ENCODE measurements around the gene AK5. TPM values are rescaled to one million over a fixed set of nuclear protein-coding genes. Genes with fewer than 3 reads are reported as not detected.

AK5 gene
- total and polyA plus RNA-seq, 3 donors from 2014 or later: 28.0 to 40.4 (median 28.7) TPM

DNA sequence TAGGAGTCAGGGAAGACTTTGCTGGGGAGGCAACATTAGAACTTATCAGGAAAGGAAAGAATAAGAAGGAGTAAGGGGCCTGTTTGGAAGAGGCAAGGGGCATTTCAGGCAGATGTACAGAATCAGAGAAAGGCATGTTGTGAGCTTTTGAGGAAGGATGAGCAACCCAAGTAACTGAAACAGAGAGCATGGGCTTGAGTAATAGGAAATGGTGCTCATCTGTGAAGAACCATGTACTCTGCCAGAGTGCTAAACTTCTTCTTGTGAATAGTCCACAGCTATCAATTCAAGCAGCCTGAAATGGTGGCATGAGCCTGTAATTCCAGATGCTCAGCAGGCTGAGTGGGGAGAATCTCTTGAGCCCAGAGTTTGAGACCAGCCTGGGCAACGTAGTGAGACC lies 43.4 kb upstream of the AK5 start:
- no peak overlapping the region for H3K27ac ChIP-seq
- H3K27me3 ChIP-seq: no peaks in the 10 kb centered on the region
- no peaks in the 10 kb centered on the region for H3K36me3 ChIP-seq (ENCODE audit: low read depth, missing control alignments)
- no peak overlapping the region for H3K4me3 ChIP-seq
- no peak for DNase-seq
- H3K9me3 ChIP-seq: no peaks in the 10 kb centered on the region
- 92 to 96% methylated on average over 1 of the region's 1 CpG for WGBS, 2 donors
- intact Hi-C loops (cut with DNase I; ENCODE audit: low total_unique reads): no loop called here
- no peaks in the 10 kb centered on the region for H3K4me1 ChIP-seq
- TF ChIP-seq POLR2A (IDR thresholded peaks at IDR 0.05): no peak
- TF ChIP-seq, protein P1, sequence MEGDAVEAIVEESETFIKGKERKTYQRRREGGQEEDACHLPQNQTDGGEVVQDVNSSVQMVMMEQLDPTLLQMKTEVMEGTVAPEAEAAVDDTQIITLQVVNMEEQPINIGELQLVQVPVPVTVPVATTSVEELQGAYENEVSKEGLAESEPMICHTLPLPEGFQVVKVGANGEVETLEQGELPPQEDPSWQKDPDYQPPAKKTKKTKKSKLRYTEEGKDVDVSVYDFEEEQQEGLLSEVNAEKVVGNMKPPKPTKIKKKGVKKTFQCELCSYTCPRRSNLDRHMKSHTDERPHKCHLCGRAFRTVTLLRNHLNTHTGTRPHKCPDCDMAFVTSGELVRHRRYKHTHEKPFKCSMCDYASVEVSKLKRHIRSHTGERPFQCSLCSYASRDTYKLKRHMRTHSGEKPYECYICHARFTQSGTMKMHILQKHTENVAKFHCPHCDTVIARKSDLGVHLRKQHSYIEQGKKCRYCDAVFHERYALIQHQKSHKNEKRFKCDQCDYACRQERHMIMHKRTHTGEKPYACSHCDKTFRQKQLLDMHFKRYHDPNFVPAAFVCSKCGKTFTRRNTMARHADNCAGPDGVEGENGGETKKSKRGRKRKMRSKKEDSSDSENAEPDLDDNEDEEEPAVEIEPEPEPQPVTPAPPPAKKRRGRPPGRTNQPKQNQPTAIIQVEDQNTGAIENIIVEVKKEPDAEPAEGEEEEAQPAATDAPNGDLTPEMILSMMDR (IDR thresholded peaks at IDR 0.05): no peak

- Histone ChIP-seq H3K27me3 (no peaks in the 10 kb centered on the region), H3K9me3 (no peaks in the 10 kb centered on the region), H3K36me3 (ENCODE audit: low read depth, missing control alignments) (no peaks in the 10 kb centered on the region), H3K4me3 (no peak overlapping the region), H3K4me1 (no peaks in the 10 kb centered on the region), H3K27ac (no peak overlapping the region)
- WGBS, 2 donors: 61 to 75% methylated on average over 3 of the region's 3 CpGs
- TF ChIP-seq POLR2A (IDR thresholded peaks at IDR 0.05): no peak
- TF ChIP-seq, protein P1 (IDR thresholded peaks at IDR 0.05): no peak
- DNase-seq: no peak
- intact Hi-C loops (cut with DNase I; ENCODE audit: low total_unique reads): no loop called here
Observed at GRCh38 chr1:77239311-77239710, 42.5 kb upstream of the AK5 start.

DNA sequence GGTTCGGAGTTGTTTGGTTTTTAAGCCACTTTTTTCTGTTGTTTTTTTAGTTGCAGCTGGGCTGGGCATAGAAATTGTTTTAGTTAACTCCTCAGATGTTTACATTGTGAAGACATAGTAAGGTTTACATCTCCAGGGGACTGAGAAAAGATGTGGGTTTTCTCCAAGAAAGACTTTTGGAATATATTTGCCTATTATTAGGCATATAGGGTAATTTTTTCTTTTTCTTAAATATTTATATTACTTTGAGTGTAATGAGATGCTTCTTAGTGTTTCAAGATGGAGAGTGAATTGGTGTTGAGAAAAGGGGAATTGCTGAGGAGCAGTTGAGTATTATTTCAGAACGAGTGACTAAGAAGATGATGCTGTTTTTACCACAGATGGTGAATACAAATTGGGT lies 36.0 kb upstream of the AK5 start:
- Histone ChIP-seq H3K4me1 (no peaks in the 10 kb centered on the region), H3K27ac (no peak overlapping the region), H3K27me3 (no peaks in the 10 kb centered on the region), H3K9me3 (no peaks in the 10 kb centered on the region), H3K36me3 (ENCODE audit: low read depth, missing control alignments) (no peaks in the 10 kb centered on the region), H3K4me3 (no peak overlapping the region)
- WGBS, 2 donors: 89 to 90% methylated on average over 2 of the region's 2 CpGs
- TF ChIP-seq, protein P1 (IDR thresholded peaks at IDR 0.05): no peak
- no peak for TF ChIP-seq POLR2A (IDR thresholded peaks at IDR 0.05)
- no peak for DNase-seq
- intact Hi-C loops (cut with DNase I; ENCODE audit: low total_unique reads): no loop called here

- WGBS, 2 donors: 92 to 96% methylated on average over 1 of the region's 1 CpG
- no peak overlapping the region for H3K4me3 ChIP-seq
- no peaks in the 10 kb centered on the region for H3K27me3 ChIP-seq
- DNase-seq: no peak
- H3K36me3 ChIP-seq (ENCODE audit: low read depth, missing control alignments): no peaks in the 10 kb centered on the region
- no peak overlapping the region for H3K27ac ChIP-seq
- H3K9me3 ChIP-seq: no peaks in the 10 kb centered on the region
- intact Hi-C loops (cut with DNase I; ENCODE audit: low total_unique reads): no loop called here
- no peaks in the 10 kb centered on the region for H3K4me1 ChIP-seq
- TF ChIP-seq POLR2A (IDR thresholded peaks at IDR 0.05): no peak
- TF ChIP-seq, protein P1 (IDR thresholded peaks at IDR 0.05): no peak
Observed at GRCh38 chr1:77250126-77250525, 31.7 kb upstream of the AK5 start.

GRCh38 chr1:77253211-77253610 lies 28.6 kb upstream of the AK5 start:
- H3K4me1 ChIP-seq: no peaks in the 10 kb centered on the region
- WGBS, 2 donors: 68 to 93% methylated on average over 1 of the region's 1 CpG
- TF ChIP-seq POLR2A (IDR thresholded peaks at IDR 0.05): no peak
- TF ChIP-seq, protein P1 (IDR thresholded peaks at IDR 0.05): no peak
- no peak overlapping the region for H3K27ac ChIP-seq
- H3K27me3 ChIP-seq: no peaks in the 10 kb centered on the region
- H3K4me3 ChIP-seq: no peak overlapping the region
- no peaks in the 10 kb centered on the region for H3K9me3 ChIP-seq
- H3K36me3 ChIP-seq (ENCODE audit: low read depth, missing control alignments): no peaks in the 10 kb centered on the region
- no peak for DNase-seq
- intact Hi-C loops (cut with DNase I; ENCODE audit: low total_unique reads): no loop called here
